ENCODE data around the gene ILK.

DNA sequence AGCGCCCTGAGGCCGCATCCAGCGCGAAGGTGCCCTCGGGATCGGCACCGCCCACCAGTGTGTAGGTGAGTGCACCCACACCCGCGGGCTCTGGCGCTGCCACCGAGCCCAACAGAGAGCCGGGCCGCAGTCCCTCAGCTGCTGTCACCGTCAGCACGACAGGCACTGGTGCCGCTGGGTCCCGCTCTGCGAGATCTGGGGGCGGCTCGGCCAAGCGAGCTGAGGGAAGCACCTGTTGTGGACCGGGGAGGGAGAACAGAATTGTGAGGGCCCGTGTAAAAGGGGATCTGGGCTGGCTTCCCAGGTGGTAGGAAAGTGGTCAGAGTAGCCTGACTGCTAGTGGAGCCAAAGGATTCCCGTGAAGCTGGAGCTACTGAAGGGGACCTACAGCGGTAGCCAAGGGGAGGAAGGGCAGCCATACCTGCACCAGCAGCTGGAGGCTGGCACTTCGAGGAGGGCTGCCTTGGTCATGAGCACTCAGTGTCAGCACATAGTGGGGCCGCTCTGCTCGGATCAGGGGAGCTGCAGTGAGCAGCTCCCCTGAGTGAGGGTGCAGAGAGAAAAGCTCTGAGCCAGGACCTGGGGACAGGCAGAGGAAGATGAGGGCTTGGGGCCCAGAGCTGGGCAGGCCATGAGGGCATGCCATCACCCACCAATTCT lies 27.2 kb downstream of the ILK start:
- no peak for TF ChIP-seq JUN (CRISPR knock-in tag; IDR thresholded peaks at IDR 0.05)
- TF ChIP-seq ZFP62 (CRISPR knock-in tag; IDR thresholded peaks at IDR 0.05) = no peak
- no peak for TF ChIP-seq YY1 (IDR thresholded peaks at IDR 0.05; ENCODE audit: insufficient read depth, insufficient replicate concordance, low read depth, low read length)
- no peak for TF ChIP-seq ETS1 (CRISPR knock-in tag; IDR thresholded peaks at IDR 0.05)
- no peak for TF ChIP-seq ZNF407 (CRISPR knock-in tag; IDR thresholded peaks at IDR 0.05; ENCODE audit: not compliant biosample characterization)
- no peak for TF ChIP-seq KLF13 (CRISPR knock-in tag; IDR thresholded peaks at IDR 0.05)
- no peak for TF ChIP-seq HMGA1 (CRISPR knock-in tag; conservative IDR thresholded peaks at IDR 0.05)
- TF ChIP-seq GABPA (IDR thresholded peaks at IDR 0.05; ENCODE audit: low read depth, low read length) = no peak
- no peak for TF ChIP-seq GABPA (CRISPR knock-in tag; IDR thresholded peaks at IDR 0.05; ENCODE audit: low read depth)
- no peak for TF ChIP-seq ZFX (CRISPR knock-in tag; IDR thresholded peaks at IDR 0.05; ENCODE audit: low read depth)
- no peak for TF ChIP-seq SP2 (CRISPR knock-in tag; IDR thresholded peaks at IDR 0.05)
- TF ChIP-seq MAFF (IDR thresholded peaks at IDR 0.05; ENCODE audit: low read depth, low read length) = no peak
- no peak for TF ChIP-seq TCF12 (IDR thresholded peaks at IDR 0.05)
- no peak for TF ChIP-seq TCF12 (CRISPR knock-in tag; IDR thresholded peaks at IDR 0.05)
